GM19023 (cell line): ENCODE data around the gene CTBP2.
"Not testable (repeated sequence)": the region's sequence is repeated elsewhere in the genome, so short reads cannot be mapped to it uniquely, and the experiment has no call there.

ENCODE experiments used
- ATAC-seq: cut with Tn5 transposase; IDR thresholded peaks from one replicate; pipeline ENCODE4 v1.9.1; 2021; ENCODE audit warnings: mild to moderate bottlenecking, moderate library complexity; ENCODE audit not compliant: unreplicated experiment

Gene CTBP2

GRCh38 chr10:125187238-125188194 is 27.2 kb upstream of the CTBP2 start:
- ATAC-seq, result no peak

DNA sequence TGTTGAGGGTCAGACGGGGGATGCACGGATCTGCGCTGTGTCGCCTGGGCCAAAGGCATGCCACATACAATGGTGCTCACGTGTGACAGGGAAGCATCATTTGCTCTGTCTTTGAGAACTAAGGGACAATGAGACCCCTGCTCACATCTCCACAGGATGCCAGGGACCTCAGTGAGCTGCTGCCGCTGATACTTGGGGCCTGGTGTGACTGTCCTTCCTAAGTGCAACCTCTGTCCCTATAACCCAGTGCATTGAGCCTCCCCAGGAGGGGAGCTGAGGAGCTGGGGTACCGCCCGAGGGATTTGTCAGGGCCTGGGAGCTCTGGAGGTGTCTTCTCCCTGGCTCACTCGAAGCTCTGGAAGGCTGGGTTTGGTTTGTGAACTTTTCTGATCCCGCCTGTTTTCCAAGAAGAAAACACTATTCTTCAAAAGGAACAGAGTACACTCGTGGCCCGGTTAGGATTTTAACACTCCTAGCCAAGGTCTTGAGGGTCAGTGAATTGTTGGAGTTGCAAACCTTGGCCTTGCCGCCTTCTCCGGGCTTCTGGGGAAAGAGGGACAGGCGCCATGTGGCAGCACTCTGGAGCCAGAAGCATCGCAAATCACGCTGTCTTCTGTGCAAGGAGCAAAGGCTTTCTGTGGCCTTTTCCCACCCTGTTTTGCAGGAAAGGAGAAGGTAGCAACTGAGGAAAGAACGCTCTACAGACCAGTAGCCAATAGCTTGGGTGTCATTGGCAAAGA is 26.2 kb upstream of the CTBP2 start:
- ATAC-seq, result no peak

- not testable (repeated sequence) for ATAC-seq
Observed at GRCh38 chr10:125179107-125179506, 18.7 kb upstream of the CTBP2 start.

DNA sequence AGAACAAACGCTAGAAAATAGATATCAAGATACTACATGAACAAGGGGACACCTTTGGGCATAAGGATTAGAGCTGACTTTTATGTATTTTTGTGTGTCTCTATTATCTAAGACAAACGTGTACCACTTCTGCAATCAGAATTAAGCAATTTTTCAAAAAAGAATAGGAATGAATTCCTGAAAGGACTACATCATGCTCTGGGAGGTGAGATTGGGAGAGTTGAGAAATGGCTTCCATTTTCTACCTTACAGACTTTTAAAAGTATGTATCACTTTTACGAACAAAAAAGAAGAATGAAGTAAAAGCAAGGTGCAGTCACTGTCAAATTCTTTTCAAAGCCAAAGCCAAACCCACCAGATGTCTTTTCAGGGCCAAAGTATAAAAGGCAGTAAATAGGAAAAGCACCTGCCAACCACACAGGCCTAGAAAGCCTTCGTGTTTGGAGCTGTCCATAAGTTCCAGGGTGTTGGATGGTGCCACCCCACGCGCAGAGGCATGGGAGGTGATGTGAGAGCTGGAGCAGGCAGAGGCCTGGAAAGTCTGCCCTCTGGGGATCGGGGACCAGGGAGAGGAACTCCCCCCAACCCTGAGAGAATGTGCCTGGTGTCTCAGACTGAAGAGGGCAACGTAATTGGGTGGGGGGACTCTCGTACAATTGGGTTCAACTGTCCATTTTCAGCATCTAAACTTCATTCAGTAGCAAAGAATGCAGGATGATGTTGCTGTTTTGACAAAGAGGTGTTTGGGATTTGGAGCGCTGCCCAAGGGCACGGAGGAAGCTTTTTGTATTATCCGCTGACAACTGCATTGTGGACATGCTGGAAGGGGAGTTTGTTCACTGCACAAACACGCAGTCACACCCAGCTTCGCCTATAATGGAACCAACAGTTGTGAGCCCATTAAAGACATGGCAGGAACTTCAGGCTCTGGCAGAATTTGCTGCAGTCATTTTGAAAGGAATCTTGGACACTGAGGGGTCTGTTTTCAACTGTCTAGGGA is 17.6 kb upstream of the CTBP2 start:
- no peak for ATAC-seq

DNA sequence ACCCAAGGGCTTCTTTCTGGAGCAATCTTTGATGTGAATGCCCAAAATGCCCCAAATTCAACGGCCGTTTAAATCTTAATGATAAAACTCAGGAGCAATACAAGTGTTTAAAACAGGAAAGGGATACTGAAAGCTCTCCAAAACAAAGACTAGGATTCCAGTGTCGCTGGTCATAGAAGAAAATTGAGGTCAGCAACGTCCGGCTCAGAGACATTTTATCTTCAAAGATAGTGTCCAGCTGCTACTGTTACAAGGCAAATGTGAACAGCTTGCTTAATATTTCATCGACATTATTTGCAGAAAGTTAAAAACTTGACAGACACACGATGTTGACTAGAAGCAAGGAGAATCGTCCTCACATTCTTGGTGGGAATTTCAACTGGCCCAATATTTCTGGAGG is 15.4 kb upstream of the CTBP2 start:
- no peak for ATAC-seq

DNA sequence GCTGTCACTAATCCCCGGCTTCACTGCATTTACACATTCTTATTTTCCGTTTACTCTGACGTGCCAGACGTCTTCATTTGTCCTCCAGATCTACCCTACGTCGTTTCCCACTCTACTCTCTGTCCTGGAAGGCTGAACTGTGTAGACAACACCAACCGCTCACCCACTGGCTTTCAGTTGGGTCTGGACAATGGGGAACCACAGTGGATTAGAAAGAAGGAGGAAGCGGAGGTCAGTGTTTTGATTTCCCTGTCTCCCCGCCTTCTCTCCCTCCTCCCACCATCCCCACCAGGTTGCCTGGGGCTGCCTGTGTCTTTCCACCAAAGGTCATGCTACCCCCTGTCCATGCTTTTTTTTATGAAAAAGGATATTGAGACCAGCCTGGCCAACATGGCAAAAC is 14.0 kb upstream of the CTBP2 start:
- ATAC-seq, result no peak

- ATAC-seq, result no peak
Observed at GRCh38 chr10:125172694-125173093, 12.3 kb upstream of the CTBP2 start.

- ATAC-seq, result no peak
Observed at GRCh38 chr10:125171402-125172306, 11.3 kb upstream of the CTBP2 start.

- no peak for ATAC-seq
Observed at GRCh38 chr10:125169915-125170314, 9.6 kb upstream of the CTBP2 start.

GRCh38 chr10:125169279-125169678 is 8.9 kb upstream of the CTBP2 start:
- no peak for ATAC-seq

DNA sequence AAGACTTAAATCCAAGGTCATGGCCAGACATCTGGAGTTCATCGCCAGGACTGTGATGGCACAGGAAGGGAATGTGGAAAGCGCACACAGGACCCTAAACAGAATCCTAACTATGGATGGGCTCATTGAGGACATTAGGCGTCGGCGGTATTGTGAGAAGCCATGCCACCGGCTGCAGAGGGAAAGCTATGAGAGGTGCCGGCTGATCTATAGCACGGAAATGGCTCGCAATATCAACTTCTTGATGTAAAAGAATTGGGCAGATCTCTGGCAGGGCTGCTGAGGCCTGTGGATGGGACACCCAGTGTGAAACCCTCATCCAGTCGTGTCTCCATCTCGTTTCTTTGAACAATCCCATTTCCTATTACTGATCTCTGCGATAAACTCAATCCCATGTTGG is 6.3 kb upstream of the CTBP2 start:
- ATAC-seq, result no peak

GRCh38 chr10:125165584-125166573 is 5.5 kb upstream of the CTBP2 start:
- ATAC-seq, result no peak

DNA sequence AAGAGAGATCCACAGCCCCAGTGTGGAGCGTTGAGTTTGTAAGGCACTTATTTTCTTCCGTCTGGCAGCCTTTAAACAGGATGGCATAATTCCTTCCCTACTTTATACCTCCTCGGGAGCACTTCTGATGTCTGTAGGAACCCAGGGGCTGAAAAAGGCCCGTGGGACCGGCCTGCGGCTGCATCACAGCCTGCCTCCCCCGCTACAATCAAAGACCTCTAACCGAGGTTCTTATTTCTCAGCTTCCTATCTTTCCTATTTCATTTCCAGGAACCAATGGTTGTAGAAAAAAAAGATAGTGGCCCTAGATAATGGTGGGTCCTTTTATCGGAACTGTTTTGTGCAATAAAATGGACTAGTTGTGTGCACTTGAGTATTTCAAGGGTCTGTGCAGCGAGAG is 4.1 kb upstream of the CTBP2 start:
- ATAC-seq, result no peak

GRCh38 chr10:125163803-125164202 is 3.4 kb upstream of the CTBP2 start:
- ATAC-seq, result no peak

DNA sequence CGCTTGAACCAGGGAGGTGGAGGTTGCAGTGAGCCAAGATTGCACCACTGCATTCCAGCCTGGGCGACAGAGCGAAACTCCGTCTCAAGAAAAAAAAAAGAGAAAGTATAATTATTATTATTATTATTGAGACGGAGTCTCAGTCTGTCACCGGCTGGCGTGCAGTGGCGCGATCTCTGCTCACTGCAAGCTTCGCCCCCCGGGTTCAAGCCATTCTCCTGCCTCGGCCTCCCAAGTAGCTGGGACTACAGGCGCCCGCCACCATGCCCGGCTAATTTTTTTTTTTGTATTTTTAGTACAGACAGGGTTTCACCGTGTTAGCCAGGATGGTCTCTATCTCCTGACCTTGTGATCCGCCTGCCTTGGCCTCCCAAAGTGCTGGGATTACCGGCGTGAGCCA is 2.9 kb upstream of the CTBP2 start:
- ATAC-seq, result not testable (repeated sequence)

DNA sequence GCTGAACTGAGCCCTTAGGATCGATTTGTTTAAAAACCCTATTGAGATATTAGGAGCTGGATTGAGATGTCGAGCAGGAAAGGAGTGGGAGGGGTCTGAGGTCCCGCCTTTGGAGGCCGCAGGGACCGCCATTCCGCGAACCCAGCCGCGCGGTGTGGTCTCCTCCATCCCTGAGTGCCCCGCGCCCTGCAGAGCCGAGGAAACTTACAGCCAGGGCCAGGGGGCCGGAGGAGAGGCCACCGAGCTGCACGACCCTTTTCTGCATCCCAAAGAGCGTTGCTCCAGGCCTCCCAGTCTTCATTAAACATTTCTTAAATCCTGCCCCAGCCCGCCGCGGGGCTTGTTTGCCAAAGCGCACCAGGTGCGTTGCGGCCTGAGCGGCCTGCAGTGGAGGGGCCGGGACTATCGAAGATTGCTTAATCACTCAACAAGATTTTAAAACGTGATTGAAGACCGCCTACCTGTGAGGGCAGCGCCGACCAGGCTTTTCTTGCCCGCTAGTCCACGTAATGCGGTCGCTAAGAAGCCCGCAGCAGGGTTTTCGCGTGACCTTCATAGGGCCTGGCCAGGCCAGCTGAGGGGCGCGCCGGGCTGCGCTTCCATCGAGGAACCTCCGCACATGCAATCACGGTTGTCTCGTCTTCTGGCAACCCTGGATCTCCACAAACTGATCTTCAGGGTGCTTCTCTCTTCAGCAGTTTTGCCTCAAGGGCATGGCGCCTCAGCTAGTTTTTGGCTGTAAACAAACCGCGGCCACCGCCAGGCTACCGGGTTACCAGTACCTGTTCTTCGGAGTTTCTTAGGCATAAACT is 2.0 kb upstream of the CTBP2 start:
- no peak for ATAC-seq

DNA sequence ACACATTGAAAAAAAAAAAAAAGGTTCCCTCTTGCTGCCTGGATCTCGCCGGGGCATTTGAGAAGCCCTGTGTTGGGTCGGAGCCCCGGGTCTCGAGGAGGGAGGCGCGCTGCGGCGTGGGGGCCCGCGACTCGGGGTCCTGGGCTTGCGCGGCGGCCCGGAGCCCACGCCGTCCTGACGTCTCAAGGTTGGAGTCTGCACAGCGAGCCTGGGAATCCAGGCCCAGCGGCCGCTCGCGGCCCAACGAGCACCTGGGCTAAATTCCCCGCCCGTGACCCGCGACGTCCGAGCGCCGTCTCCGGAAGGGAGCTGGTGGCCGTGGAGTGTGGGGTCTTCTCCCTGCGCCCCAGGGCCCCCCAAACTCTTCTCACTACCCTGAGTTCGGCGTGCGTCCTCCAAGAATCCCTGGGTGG is 1.4 kb upstream of the CTBP2 start:
- ATAC-seq, result no peak
